Measurements from ENCODE around the gene GOLGA6C. TPM values are rescaled to one million over a fixed set of nuclear protein-coding genes. Genes with fewer than 3 reads are reported as not detected.

Gene GOLGA6C
- total and polyA plus RNA-seq, 10 of the 15 experiments (the other 5 are each of a cell fraction or from before 2014, with no cell fraction given) = not detected

- TF ChIP-seq SIX5 (IDR thresholded peaks at IDR 0.05; ENCODE audit: low read depth, low read length, severe bottlenecking) = no peak
Observed at GRCh38 chr15:75232826-75233503, 25.2 kb upstream of the GOLGA6C start (continued).

- SMC1A ChIA-PET (ENCODE audit: uncharacterized antibody, unreplicated experiment) = no interaction called here
- Histone ChIP-seq H2AFZ (ENCODE audit: control insufficient read depth, low read depth, low read length) (no peak overlapping the region), H4K20me1 (ENCODE audit: control insufficient read depth, insufficient read depth) (no peaks in the 10 kb centered on the region), H3K36me3 (ENCODE audit: control insufficient read depth in 2 of 2, insufficient read depth in 2 of 2, low read length in 1 of 2) (no peaks in the 10 kb centered on the region), H3K9me3 (replicated peaks; ENCODE audit: control insufficient read depth, insufficient read depth, low read length) (no peaks in the 10 kb centered on the region), H3K4me3 (no peak overlapping the region), H3K27me3 (replicated peaks in 1 of 2; ENCODE audit: control insufficient read depth in 2 of 2, insufficient read depth in 2 of 2, low read length in 1 of 2) (peaks cover 0 to 2% of the 10 kb centered on the region in 2 experiments; a peak in 1 of 4 replicates), H3K4me1 (ENCODE audit: control insufficient read depth, insufficient read depth, low read length) (no peaks in the 10 kb centered on the region), H3K9ac (ENCODE audit: control insufficient read depth, insufficient read depth, low read length) (no peak overlapping the region), H3K79me2 (ENCODE audit: control insufficient read depth, insufficient read depth, low read length) (no peaks in the 10 kb centered on the region), H3K4me2 (ENCODE audit: control insufficient read depth, insufficient read depth) (no peak overlapping the region), H3K27ac (ENCODE audit: control insufficient read depth, insufficient read depth) (no peak overlapping the region)
- intact Hi-C loops (cut with micrococcal nuclease; ENCODE audit: unreplicated experiment) = no loop called here
- RAD21 ChIA-PET (ENCODE audit: unreplicated experiment) = no interaction called here
- ATAC-seq (no peak), FAIRE-seq (no peak), DNase-seq (ENCODE audit: low read depth, low spot score) (no peak)
- CTCF ChIA-PET = no interaction called here
- POLR2A ChIA-PET = no interaction called here
- 19% methylated on average over 14 of the region's 14 CpGs for WGBS (ENCODE audit: insufficient coverage, insufficient replicate concordance, low lambda C conversion rate, missing lambda C conversion rate)
- in situ Hi-C loops (cut with MboI) = no loop called here
- no TSS peak for BruUV-seq (replicated peaks)
- TF ChIP-seq IRF3 (IDR thresholded peaks at IDR 0.05) (no peak), E2F8 (IDR thresholded peaks at IDR 0.05; ENCODE audit: low read depth, partially characterized antibody) (no peak), TCF7 (IDR thresholded peaks at IDR 0.05; ENCODE audit: borderline replicate concordance) (no peak), ASH2L (IDR thresholded peaks at IDR 0.05; ENCODE audit: borderline replicate concordance, low read depth) (no peak), RAD51 (IDR thresholded peaks at IDR 0.05) (no peak), CEBPZ (IDR thresholded peaks at IDR 0.05; ENCODE audit: low read depth, low read length) (no peak), MXI1 (IDR thresholded peaks at IDR 0.05; ENCODE audit: low read depth, low read length) (no peak), ELK1 (IDR thresholded peaks at IDR 0.05; ENCODE audit: low read depth, low read length) (no peak)
Observed at GRCh38 chr15:75233504-75234190, 24.5 kb upstream of the GOLGA6C start.
